IMR-90 (cell line): ENCODE results near the gene CLN3. TPM values are rescaled to one million over a fixed set of nuclear protein-coding genes. Genes with fewer than 3 reads are reported as not detected.

Experiments
- ATAC-seq: fragments of 200-7000 bp; cut with Tn5 transposase; 2 replicates; pipeline ENCODE4 v1.9.1; 2020; ENCODE audit warnings: low read depth, mild to moderate bottlenecking, moderate library complexity
- BruUV-seq: library from RNA; stranded (reverse); fragments of 400-500 nt; replicated peaks from 2 replicates; lab custom pipeline; 2021; lab: Mats Ljungman, UMichigan
- CTCF ChIA-PET: fragments of 300-600 bp; formaldehyde crosslinking; extraction: SDS; loops from one replicate; lab custom pipeline; 2021; ENCODE audit warnings: antibody characterized with exemption; lab: Yijun Ruan, JAX
- POLR2A ChIA-PET: fragments of 300-600 bp; sonication (Branson Sonifier 250); formaldehyde crosslinking; loops from one replicate; lab custom pipeline; 2022; ENCODE audit warnings: antibody characterized with exemption; ENCODE audit not compliant: unreplicated experiment; lab: Charles Lee
- DNase-seq: peaks from one replicate; pipeline ENCODE4 v3.0.0; 2013
- H2AFZ ChIP-seq: replicated peaks from 2 replicates; pipeline ENCODE3; 2013; ENCODE audit warnings: low read length, mild to moderate bottlenecking; ENCODE audit not compliant: poor library complexity
- H2AK5ac ChIP-seq: 2 replicates; pipeline ENCODE4 v1.6.1; 2013; ENCODE audit warnings: low read depth, low read length, inconsistent platforms
- H2AK9ac ChIP-seq: replicated peaks from 2 replicates; pipeline ENCODE3; 2013; ENCODE audit warnings: mild to moderate bottlenecking, low read depth, low read length, moderate library complexity; ENCODE audit not compliant: poor library complexity
- H2BK120ac ChIP-seq: 2 replicates; pipeline ENCODE4 v1.6.1; 2013; ENCODE audit warnings: low read depth, low read length, inconsistent platforms
- H2BK15ac ChIP-seq: 3 replicates; pipeline ENCODE4 v1.6.1; 2013; ENCODE audit warnings: low read depth, low read length, inconsistent platforms
- H2BK20ac ChIP-seq: 2 replicates; pipeline ENCODE4 v1.6.1; 2013; ENCODE audit warnings: low read depth, mild to moderate bottlenecking, inconsistent platforms, low read length, moderate library complexity
- H2BK5ac ChIP-seq: 2 replicates; pipeline ENCODE4 v1.6.1; 2013; ENCODE audit warnings: mild to moderate bottlenecking, low read depth, low read length, inconsistent platforms; ENCODE audit not compliant: poor library complexity, severe bottlenecking
- H3K14ac ChIP-seq: replicated peaks from 2 replicates; pipeline ENCODE4 v1.6.1; 2013; ENCODE audit warnings: low read depth, low read length, inconsistent platforms
- H3K18ac ChIP-seq: 2 replicates; pipeline ENCODE4 v1.6.1; 2013; ENCODE audit warnings: low read depth, low read length, control low read depth
- H3K23ac ChIP-seq: 2 replicates; pipeline ENCODE4 v1.6.1; 2013; ENCODE audit warnings: low read depth, low read length, inconsistent platforms
- H3K27ac ChIP-seq: 2 replicates; pipeline ENCODE4 v1.5.1; 2013; ENCODE audit warnings: mild to moderate bottlenecking, control low read depth, low read length; ENCODE audit not compliant: insufficient read depth
- H3K27me3 ChIP-seq: 2 replicates; pipeline ENCODE4 v1.6.1; 2013; ENCODE audit warnings: low read length; ENCODE audit not compliant: control insufficient read depth, insufficient read depth
- H3K36me3 ChIP-seq: 2 replicates; pipeline ENCODE4 v1.6.1; 2013; ENCODE audit warnings: low read length, mixed read lengths; ENCODE audit not compliant: control insufficient read depth, insufficient read depth
- H3K4ac ChIP-seq: 2 replicates; pipeline ENCODE4 v1.6.1; 2013; ENCODE audit warnings: low read depth, low read length, inconsistent platforms
- H3K4me1 ChIP-seq: 2 replicates; pipeline ENCODE4 v1.6.1; 2013; ENCODE audit warnings: low read length, mixed read lengths; ENCODE audit not compliant: control insufficient read depth, insufficient read depth
- H3K4me2 ChIP-seq: 2 replicates; pipeline ENCODE4 v1.6.1; 2013; ENCODE audit warnings: low read depth, mild to moderate bottlenecking, control low read depth, low read length, moderate library complexity
- H3K4me3 ChIP-seq: 2 replicates; pipeline ENCODE4 v1.5.1; 2013; ENCODE audit warnings: low read depth, mild to moderate bottlenecking, control low read depth, low read length, moderate library complexity; ENCODE audit not compliant: insufficient read depth
- H3K56ac ChIP-seq: 2 replicates; pipeline ENCODE4 v1.6.1; 2013; ENCODE audit warnings: low read length, inconsistent platforms; ENCODE audit not compliant: insufficient read depth; ENCODE audit errors: extremely low read depth
- H3K79me1 ChIP-seq, 2 experiments: 2 replicates each; pipeline ENCODE4 v1.6.1; 2013; ENCODE audit warnings: low read length in 2 of 2, inconsistent platforms in 1 of 2, low read depth in 1 of 2
- H3K9ac ChIP-seq: 2 replicates; pipeline ENCODE4 v1.6.1; 2013; ENCODE audit warnings: low read depth, low read length, control low read depth
- H3K9me1 ChIP-seq: 2 replicates; pipeline ENCODE4 v1.6.1; 2013; ENCODE audit warnings: low read length, inconsistent platforms; ENCODE audit not compliant: insufficient read depth
- H3K9me3 ChIP-seq: 2 replicates; pipeline ENCODE4 v1.6.1; 2013; ENCODE audit warnings: low read length; ENCODE audit not compliant: control insufficient read depth, insufficient read depth
- H4K20me1 ChIP-seq: 2 replicates; pipeline ENCODE4 v1.6.1; 2013; ENCODE audit warnings: low read length, inconsistent platforms; ENCODE audit not compliant: insufficient read depth
- H4K5ac ChIP-seq: 2 replicates; pipeline ENCODE4 v1.6.1; 2013; ENCODE audit warnings: mild to moderate bottlenecking, low read depth, low read length, control low read depth
- H4K8ac ChIP-seq, 2 experiments: 2 replicates each; pipeline ENCODE4 v1.6.1; 2013; ENCODE audit warnings: low read depth in 2 of 2, low read length in 2 of 2, control low read depth in 1 of 2, inconsistent platforms in 1 of 2
- H4K91ac ChIP-seq: 2 replicates; pipeline ENCODE4 v1.6.1; 2013; ENCODE audit warnings: low read depth, low read length, inconsistent platforms; ENCODE audit not compliant: insufficient read depth
- BHLHE40 ChIP-seq: fragments of 150-350 bp; IDR thresholded peaks from 2 replicates; pipeline ENCODE4 v1.6.1; 2016; ENCODE audit warnings: mild to moderate bottlenecking, low read depth, low read length
- CEBPB ChIP-seq: IDR thresholded peaks from 2 replicates; pipeline ENCODE4 v1.6.1; 2012; ENCODE audit warnings: low read depth, low read length, improper control_type of control experiment
- CHD1 ChIP-seq: IDR thresholded peaks from 2 replicates; pipeline ENCODE4 v1.6.1; 2012; ENCODE audit warnings: low read depth, low read length, improper control_type of control experiment
- FOS ChIP-seq: fragments of 150-350 bp; IDR thresholded peaks from 2 replicates; pipeline ENCODE4 v1.6.1; 2016; ENCODE audit warnings: low read depth, low read length
- MAFK ChIP-seq: IDR thresholded peaks from 2 replicates; pipeline ENCODE4 v1.6.1; 2012; ENCODE audit warnings: low read depth, low read length, improper control_type of control experiment
- MAZ ChIP-seq: IDR thresholded peaks from 2 replicates; pipeline ENCODE4 v1.6.1; 2012; ENCODE audit warnings: low read depth, mild to moderate bottlenecking, low read length, improper control_type of control experiment, moderate library complexity, borderline replicate concordance
- MXI1 ChIP-seq: IDR thresholded peaks from 2 replicates; pipeline ENCODE4 v1.6.1; 2012; ENCODE audit warnings: low read depth, mild to moderate bottlenecking, low read length, moderate library complexity, borderline replicate concordance
- NFE2L2 ChIP-seq: fragments of 150-350 bp; IDR thresholded peaks from 2 replicates; pipeline ENCODE4 v1.6.1; 2016; ENCODE audit warnings: low read depth, mild to moderate bottlenecking, low read length
- POLR2A ChIP-seq: IDR thresholded peaks from 2 replicates; pipeline ENCODE4 v1.6.1; 2012; ENCODE audit warnings: mild to moderate bottlenecking, low read depth, low read length
- RAD21 ChIP-seq: IDR thresholded peaks from 2 replicates; pipeline ENCODE4 v1.6.1; 2012; ENCODE audit warnings: low read length, improper control_type of control experiment
- RCOR1 ChIP-seq: IDR thresholded peaks from 2 replicates; pipeline ENCODE4 v1.6.1; 2012; ENCODE audit warnings: mild to moderate bottlenecking, low read length, improper control_type of control experiment; ENCODE audit not compliant: insufficient replicate concordance
- RFX5 ChIP-seq: IDR thresholded peaks from 2 replicates; pipeline ENCODE4 v1.8.0; 2012; ENCODE audit warnings: low read depth, mild to moderate bottlenecking, low read length, moderate library complexity
- SMC3 ChIP-seq: fragments of 150-350 bp; IDR thresholded peaks from 2 replicates; pipeline ENCODE4 v1.6.1; 2016; ENCODE audit warnings: low read depth, mild to moderate bottlenecking, antibody characterized with exemption, low read length, moderate library complexity
- WGBS, 2 experiments: methylation state at CpG; one replicate each; pipeline versions ENCODE4 v1.1.5 to v1.1.7; 2013; ENCODE audit warnings: missing lambda C conversion rate in 2 of 2; ENCODE audit not compliant: insufficient read length in 1 of 2; ENCODE audit errors: extremely low coverage in 2 of 2; 5-methylcytosine and 5-hydroxymethylcytosine counted together
- dilution Hi-C: fragments of 300-500 bp; cut with HindIII; formaldehyde crosslinking; loops from one replicate; pipeline ENCODE4 v1.14.3; 2018; ENCODE audit warnings: low sequenced_read_pairs; ENCODE audit not compliant: unreplicated experiment
- in situ Hi-C: fragments of 300-500 bp; cut with MboI; formaldehyde crosslinking; loops from 3 replicates; pipeline ENCODE4 v1.14.3; 2019; ENCODE audit warnings: low sequenced_read_pairs, inconsistent platforms, mixed read lengths
- intact Hi-C: fragments of 100-400 bp; cut with micrococcal nuclease; formaldehyde crosslinking; loops from 2 replicates; pipeline ENCODE4 v1.10.0; 2022
- polyA plus RNA-seq, 3 experiments: library from polyadenylated mRNA; depleted of rRNA; stranded (reverse); fragments of >200 nt; gene quantifications; 2 replicates each; pipeline ENCODE4 v1.2.3, GENCODE V29; 2012; ENCODE audit warnings: low replicate concordance in 1 of 3
- total RNA-seq: library from RNA; depleted of rRNA; stranded (reverse); fragments of >200 nt; gene quantifications from 2 replicates; pipeline ENCODE4 v1.2.3, GENCODE V29; 2012
- TF ChIP-seq, protein P1 (sequence below): fragments of 150-350 bp; IDR thresholded peaks from 2 replicates; pipeline ENCODE4 v1.6.1; 2017; ENCODE audit warnings: mild to moderate bottlenecking, antibody characterized with exemption, low read length, low read depth
- TF ChIP-seq, protein P2 (sequence below): conservative IDR thresholded peaks from 2 replicates; pipeline ENCODE4 v1.5.1; 2012; ENCODE audit warnings: mild to moderate bottlenecking, low read depth, low read length, improper control_type of control experiment

The CLN3 gene
- total and polyA plus RNA-seq, 2 of the 4 experiments (the other 2 are of a cell fraction) = 3.9 to 15.9 TPM

DNA sequence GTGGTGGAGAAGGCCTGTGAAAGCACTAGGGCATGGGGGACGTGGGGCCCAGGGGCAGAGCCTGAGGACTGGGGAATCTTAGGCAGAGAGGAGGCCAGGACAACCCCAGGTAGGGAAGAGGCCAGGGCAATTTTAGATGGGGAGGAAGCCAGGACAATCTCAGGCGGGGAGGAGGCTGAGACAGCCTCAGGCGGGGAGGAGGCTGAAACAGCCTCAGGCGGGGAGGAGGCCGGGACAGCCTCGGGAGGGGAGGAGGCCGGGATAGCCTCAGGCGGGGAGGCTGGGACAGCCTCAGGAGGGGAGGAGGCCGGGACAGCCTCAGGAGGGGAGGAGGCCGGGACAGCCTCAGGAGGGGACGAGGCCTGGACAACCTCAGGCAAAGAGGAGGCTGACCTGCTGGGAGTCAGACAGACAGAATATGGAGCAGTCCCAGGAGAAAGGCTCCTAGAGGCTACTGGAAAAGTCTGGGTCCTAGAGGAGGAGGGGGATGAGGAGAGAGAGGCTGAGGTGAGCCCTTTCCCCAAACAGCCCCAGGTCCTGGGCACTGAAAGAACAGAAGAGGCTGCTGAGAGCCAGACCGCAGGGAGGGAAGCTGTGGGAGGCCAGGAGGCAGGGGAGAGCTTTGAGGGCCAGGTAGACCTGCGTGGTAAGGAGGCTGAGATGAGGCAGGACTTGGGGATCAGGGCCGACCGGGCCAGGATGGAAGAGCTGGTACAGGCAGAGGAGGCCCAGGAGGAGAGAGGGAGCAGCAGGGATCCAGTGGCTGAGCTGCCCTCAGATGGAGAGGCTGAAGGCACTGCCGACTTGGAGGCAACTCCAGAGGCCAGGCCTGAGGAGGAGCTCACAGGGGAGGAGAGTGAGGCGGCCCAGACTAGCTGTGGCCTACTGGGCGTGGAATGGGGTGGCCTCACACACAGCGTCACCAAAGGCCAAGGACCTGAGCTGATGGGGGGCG is 4.2 kb upstream of the CLN3 start:
- Histone ChIP-seq H2BK120ac (no peak overlapping the region), H3K4ac (no peak overlapping the region), H4K91ac (no peak overlapping the region), H2BK20ac (no peak overlapping the region), H2BK5ac (no peak overlapping the region), H3K27me3 (peaks cover 16% of the 10 kb centered on the region), H3K27ac (no peak overlapping the region), H3K56ac (no peak overlapping the region), H3K79me1 (peaks cover 0 to 7% of the 10 kb centered on the region in 2 experiments; a peak in 3 of 4 replicates), H3K23ac (no peak overlapping the region), H2AK9ac (no peak overlapping the region), H3K9ac (no peak overlapping the region), H3K36me3 (no peaks in the 10 kb centered on the region), H3K4me2 (no peak overlapping the region), H3K4me3 (no peak overlapping the region), H4K8ac (no peak overlapping the region), H2AFZ (no peak overlapping the region), H3K9me3 (no peaks in the 10 kb centered on the region), H4K5ac (no peak overlapping the region), H2AK5ac (no peak overlapping the region), H4K20me1 (no peaks in the 10 kb centered on the region), H3K18ac (no peak overlapping the region), H3K4me1 (no peaks in the 10 kb centered on the region), H3K9me1 (no peaks in the 10 kb centered on the region), H2BK15ac (no peak overlapping the region), H3K14ac (no peak overlapping the region)
- in situ Hi-C loops (no loop called here), dilution Hi-C loops (no loop called here), intact Hi-C loops (no loop called here)
- 77% methylated on average over 12 of the region's 20 CpGs; no CpG with 5 or more reads in 1 of the 2 experiments for WGBS, 2 experiments
- ChIA-PET POLR2A (no interaction called here), CTCF (no interaction called here)
- ATAC-seq (no peak), DNase-seq (no peak)
- no TSS peak for BruUV-seq
- TF ChIP-seq MAZ = no peak
- no peak for TF ChIP-seq NFE2L2
- TF ChIP-seq RCOR1 = no peak
- TF ChIP-seq POLR2A = no peak
- TF ChIP-seq, protein P1, sequence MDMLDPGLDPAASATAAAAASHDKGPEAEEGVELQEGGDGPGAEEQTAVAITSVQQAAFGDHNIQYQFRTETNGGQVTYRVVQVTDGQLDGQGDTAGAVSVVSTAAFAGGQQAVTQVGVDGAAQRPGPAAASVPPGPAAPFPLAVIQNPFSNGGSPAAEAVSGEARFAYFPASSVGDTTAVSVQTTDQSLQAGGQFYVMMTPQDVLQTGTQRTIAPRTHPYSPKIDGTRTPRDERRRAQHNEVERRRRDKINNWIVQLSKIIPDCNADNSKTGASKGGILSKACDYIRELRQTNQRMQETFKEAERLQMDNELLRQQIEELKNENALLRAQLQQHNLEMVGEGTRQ = no peak
- no peak for TF ChIP-seq BHLHE40
- no peak for TF ChIP-seq RFX5
- no peak for TF ChIP-seq CHD1
- no peak for TF ChIP-seq MAFK
- TF ChIP-seq CEBPB = no peak
- no peak for TF ChIP-seq RAD21
- TF ChIP-seq, protein P2, sequence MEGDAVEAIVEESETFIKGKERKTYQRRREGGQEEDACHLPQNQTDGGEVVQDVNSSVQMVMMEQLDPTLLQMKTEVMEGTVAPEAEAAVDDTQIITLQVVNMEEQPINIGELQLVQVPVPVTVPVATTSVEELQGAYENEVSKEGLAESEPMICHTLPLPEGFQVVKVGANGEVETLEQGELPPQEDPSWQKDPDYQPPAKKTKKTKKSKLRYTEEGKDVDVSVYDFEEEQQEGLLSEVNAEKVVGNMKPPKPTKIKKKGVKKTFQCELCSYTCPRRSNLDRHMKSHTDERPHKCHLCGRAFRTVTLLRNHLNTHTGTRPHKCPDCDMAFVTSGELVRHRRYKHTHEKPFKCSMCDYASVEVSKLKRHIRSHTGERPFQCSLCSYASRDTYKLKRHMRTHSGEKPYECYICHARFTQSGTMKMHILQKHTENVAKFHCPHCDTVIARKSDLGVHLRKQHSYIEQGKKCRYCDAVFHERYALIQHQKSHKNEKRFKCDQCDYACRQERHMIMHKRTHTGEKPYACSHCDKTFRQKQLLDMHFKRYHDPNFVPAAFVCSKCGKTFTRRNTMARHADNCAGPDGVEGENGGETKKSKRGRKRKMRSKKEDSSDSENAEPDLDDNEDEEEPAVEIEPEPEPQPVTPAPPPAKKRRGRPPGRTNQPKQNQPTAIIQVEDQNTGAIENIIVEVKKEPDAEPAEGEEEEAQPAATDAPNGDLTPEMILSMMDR = no peak
- TF ChIP-seq FOS = no peak
- no peak for TF ChIP-seq SMC3
- TF ChIP-seq MXI1 = no peak
